ENCODE results near the gene CCNL1.
A peak's percentile ranks its signal among the peaks of the same experiment; 100 is the strongest.
"Not testable (repeated sequence)": the region's sequence is repeated elsewhere in the genome, so short reads cannot be mapped to it uniquely, and the experiment has no call there.

Gene CCNL1

DNA sequence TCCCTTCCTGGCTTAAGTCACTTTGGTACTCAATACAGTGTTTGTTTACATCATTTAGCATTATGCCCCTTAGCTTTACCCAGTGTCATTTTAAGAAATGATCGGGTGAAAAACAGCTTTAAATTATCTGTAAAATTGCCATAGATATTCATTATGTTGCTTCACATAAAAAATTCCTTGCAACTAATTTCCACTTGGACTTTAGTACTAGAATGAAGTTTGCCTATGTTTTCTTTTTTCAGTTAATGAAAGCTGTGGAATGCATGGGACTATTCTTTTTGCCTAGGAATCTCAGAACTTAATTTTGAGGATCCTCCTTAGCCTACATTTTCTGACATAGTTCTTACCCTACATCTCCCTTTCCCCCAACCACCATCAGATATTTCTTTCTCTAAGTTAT lies 38.4 kb downstream of the CCNL1 start:
- DNase-seq = no peak

DNA sequence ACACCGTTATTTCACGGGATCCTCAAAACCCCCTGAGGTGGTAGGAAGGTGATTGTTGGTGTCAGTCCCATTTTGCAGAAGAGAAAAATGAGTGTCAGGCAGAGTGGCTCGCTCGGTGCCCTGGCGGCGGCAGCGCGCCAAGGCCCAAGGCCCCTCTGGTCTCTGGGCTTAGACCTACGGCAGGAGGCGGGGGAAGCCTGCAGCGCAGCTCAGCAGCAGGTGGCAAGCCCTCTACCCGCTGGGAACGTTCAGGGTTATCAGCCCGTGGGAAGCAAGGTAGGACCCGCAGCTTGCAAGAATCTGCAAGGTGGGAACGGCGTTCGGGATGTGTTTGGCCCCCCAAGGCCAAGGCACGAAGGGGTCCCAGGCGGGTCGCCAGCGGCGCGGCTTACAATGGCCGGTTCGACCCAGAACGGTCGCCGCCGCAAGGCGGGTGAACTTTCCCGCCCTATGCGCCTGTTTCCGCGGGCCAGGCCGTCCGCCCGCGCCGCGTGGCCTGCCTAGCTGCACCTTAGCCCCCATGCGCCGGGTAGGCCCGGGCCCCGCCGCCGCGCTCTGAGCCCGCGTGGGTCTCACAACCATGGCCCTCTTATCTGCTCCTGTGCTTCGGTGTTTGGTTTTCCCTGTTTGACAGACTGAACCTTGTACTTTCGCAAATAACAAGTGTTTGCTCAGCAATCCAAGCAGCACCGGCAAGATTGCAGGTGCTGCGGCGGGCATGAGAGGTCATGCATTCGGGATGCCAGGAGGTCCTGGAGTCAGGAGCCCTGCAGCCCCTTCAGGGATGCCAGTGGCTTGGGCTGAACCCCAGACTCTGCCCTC lies 39.7 kb downstream of the CCNL1 start:
- DNase-seq = peak; percentile 49

DNA sequence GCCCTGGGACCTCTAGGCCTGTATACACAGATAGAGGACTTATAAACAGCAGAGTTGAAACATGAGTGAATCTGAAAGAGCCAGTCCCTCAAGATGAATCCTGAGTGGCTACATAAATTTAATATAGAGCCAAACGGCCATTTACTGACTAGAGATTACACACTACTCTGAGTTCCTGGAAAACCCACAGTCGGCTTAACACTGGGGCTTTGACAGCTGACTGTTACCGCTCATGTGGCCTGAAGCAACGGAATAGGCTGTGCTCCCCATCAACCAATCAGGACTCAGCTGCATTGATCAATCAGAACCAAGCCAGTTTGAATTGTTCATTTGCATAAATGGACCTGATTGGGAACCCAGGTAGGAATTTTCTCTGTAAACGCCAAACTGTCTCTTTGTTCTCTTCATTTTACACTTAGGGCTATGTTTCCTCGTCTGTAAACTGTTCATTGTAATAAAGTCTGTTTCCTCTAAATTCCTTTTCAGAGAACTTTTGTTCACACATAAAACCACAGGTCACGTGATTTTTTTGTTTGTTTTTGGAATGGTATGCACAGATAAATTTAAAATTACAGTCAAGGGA lies 40.5 kb downstream of the CCNL1 start:
- no peak for DNase-seq

DNA sequence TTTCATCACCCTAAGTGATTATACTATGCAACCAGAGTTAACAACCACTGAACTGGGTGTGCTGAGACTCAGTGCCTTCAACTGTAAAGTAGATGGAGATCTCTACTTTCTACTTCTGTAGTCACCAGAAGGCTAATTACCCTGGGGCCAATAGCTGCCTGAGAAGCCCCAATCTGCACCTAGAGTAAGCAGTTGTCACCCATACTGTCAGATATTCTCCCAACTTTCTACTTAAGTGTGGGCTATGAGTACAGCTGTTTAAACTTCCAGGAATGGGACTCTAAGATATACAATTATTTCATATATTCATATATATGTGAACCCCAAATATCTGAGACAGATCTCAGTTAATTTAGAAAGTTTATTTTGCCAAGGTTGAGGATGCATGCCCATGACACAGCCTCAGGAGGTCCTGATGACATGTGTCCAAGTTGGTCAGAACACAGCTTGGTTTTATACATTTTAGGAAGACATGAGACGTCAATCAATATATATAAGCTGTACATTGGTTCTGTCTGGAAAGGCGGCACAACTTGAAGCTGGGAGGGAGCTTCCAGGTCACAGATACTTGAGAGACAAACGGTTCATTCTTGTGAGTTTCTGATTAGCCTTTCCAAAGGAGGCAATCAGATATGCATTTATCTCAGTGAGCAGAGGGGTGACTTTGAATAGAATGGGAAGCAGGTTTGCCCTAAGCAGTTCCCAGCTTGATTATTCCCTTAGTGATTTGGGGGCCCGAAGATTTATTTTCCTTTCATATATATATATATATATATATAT lies 41.9 kb downstream of the CCNL1 start:
- DNase-seq = no peak

DNA sequence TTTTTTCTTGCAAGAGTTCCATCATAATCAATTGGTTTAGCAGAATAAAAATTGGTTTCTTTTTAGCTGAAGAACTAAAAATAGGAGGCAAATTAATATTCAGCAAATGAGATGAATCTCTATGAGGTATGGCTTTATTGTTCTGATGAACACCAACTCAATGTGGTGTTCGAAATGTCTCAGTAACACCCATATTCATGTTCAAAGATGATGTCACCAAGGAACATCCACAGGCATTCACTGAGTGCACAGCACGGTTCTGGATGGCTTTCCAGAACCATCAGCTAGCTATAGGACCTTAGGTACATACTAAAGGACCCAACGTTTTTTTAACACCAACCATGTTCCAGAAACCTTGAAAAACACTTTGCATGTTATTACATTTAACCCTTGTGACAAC lies 42.7 kb downstream of the CCNL1 start:
- DNase-seq = no peak

DNA sequence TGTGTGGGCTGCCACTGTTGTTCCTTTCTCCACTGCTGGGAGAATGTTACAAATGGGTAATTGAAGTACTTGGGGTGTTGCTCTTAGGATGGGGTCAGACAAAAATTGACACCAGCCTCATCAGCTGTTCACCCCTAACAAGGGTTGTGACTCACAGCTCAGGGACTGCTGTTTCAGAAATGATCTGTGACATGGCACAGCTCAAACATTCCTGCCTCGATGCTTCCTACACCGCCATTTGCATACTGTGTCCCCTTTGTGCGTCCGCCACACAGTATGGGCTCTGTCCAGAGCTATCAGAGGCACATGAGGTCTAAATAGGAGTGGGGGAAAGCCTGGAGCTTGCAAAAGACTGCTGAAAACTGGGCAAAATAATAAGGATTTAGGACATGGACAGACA lies 43.9 kb downstream of the CCNL1 start:
- DNase-seq = no peak

DNA sequence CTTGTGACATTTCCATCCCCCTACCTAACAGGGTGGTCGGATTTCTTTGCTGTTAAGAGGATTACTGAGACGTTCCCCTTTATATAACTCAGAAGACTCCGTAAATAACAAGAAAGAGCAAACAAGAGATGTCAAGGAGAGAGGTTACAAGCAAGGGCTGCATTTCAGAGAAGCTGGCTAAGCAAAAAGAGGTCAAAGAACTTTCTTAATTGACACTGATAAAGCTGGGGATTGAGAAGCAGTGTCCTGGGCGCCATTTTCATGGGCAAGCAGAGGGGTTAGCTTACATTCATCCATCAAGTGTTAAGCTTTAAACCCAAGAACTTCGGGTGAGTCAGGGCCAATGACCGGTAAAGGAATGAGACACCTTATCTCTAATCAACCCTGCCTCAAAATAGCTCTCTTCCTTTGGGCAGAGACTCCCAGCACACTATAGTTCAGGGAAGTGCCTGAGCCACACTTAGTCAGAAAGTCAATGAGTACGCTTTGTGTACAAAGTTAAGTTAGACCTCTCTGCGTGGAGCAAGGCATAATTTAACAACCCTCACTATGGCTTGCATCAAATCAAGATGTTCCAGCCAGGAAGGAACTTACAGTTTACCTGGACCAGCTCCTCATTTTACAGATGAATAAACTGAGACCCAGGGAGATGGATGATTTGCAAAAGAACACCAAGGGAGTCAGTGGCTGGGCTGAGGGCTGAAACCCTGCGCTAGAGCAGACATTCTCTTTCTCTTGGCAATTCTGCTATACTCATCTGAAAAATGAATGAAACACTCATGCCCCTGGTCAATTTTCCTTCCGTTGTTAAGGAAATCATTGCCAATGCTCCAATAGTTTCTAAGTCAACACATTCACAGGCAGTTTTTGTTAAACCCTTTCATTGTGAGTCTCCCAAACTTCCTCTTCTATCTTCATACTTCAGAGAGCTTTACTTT lies 44.6 kb downstream of the CCNL1 start:
- DNase-seq = no peak

DNA sequence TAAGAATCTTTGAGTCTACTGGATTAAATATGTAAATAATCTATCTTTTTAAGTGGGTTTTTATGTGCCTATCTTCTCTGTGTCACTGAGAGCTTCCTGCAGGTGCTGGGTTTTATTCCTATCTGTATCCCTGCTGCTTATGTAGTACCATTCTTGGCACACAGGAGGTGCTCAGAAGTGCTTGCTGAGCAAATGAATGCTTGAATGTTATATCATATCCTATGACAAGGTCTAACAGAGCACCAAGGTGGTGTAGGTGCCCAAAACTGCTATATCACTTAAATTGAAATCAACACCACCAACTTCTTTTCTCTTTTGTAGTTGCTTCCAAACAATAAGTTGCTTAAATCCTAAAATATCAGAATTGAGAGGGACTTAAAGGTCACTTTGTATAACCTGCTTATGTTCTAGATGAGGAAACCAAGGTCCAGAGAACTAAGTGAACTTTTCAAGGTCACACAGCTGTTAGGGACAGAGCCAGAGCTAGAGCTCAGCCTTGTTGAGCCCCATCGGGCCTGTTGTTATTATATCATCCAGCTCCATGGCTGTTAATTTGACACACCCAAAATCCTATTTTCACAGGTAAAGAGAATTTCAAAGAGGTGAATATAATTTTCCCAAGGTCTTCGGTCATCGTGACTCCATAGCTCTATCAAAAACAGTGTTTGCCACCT lies 46.0 kb downstream of the CCNL1 start:
- DNase-seq = no peak

DNA sequence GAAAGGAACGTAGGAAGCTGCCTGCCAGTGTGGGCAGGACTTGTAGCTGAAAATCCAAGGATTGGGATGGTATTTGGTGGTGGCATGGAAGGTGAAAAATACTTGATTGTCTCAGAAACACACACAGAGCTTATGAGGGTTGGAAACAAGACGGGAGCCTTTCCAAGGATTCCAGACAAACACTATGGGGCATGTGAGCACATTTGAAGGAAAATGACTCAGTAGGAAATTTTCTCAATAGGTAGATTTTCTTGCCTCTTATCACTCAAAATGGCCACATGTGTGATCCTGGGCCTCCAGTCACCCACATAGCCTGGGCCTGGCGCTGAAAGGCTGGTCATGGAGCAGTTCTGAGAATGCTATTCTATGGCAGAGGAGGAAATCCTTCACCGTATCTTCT lies 47.4 kb downstream of the CCNL1 start:
- no peak for DNase-seq

DNA sequence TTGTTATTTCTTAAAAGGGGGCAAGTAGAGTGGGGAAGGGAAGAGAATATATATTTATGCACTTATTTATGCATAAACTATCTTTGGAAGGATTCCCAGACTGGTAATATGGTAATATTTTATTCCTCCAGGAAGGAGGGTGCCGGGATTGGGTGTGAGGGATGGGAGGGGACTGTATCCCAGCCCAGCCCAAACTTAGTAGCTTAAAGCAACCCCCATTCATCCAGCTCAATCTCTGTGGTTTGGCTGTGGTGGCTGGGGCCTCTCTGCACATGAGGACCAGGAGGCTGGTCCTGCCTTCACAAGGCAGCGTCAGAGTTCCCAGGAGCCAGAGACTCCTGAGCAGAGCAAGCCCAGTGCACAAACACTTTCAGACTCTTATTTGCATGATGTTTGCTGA lies 48.4 kb downstream of the CCNL1 start:
- DNase-seq = no peak

DNA sequence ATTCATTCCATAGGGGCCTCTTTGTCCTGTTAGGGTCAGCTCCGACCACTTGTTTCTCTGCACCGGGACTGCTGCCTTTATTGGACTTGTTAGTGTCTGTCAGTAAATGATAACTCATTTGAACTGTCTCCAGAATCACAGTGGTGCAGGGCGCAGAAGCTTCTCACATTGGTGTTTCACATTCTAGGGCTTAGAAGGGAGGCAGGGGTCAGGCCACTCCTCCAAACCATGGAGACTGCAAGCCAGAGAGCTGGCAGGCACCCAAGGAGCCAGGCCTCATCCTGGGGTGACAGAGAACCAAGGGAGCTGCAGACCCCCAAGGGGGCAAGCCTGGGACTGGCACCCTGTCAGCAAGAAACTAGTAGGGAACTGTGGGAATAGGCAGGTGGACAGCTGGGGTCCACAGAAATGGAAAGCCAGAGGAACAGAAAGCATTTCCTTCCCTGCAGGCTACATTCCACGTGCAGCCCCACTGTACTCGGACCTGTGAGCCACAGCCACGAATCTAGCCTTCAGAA lies 49.1 kb downstream of the CCNL1 start:
- no peak for DNase-seq

DNA sequence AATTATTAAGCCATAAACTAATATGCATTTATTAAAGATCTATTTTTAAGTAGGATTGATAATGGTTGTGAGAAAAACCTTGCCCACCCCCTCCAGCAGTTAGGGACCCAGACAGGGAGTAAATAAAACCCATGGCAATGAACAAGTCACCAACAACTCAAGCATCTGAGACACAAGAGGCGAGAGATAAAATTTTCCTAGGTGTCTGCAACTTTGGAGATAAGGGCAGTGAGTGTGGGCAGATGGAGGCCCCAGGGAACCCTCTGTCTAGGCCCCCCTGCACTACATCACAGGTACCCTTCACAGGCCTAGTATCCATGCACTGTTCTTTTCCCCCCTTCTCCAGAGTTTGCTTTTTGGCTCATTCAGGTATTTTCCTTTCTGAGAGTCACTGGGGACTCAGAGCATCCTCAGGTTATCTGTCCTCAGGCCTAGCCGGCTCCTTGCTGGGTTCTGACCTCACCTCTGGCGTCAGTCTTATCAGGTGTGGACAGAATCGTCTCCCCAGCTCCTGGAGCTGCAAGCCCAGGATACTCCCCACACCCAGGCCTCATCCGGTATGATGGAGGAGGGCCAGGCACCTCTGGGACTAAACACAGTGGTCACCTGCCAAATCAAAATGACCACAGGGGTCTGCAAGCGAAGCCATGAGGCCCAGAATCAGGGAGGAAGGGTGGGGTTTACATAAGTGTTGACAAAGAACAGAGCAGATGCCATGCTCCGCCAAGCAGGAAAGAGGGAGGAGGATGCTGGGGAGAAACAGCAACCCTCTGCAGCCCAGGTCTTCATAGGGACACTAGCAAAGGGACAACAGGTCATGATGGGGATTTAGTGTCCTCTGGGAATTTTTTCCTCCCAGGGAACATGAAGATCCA lies 50.4 kb downstream of the CCNL1 start:
- DNase-seq = no peak

DNA sequence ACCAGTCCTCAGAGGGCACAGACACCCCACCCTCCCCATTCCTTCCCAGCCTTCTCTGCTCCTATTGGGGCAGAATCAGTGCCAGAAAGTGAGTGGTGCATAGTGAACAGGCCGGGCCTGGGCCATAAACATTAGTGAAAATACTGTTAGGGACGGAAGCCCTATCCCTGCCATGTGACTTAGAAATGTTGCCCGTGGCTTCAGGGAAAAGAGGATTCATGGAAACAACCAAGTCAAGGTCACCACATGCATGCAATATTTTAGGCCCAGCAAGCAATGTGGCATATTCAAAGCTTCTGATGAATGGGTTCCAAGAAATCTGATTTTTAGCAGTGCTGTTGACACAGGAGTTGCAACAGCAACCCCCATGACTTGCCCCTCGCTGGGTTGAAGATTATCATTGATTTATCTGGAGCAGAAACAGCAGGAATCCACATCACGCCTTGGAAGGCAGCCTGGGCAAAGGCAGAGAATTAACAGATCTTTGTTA lies 52.3 kb downstream of the CCNL1 start:
- DNase-seq = no peak

DNA sequence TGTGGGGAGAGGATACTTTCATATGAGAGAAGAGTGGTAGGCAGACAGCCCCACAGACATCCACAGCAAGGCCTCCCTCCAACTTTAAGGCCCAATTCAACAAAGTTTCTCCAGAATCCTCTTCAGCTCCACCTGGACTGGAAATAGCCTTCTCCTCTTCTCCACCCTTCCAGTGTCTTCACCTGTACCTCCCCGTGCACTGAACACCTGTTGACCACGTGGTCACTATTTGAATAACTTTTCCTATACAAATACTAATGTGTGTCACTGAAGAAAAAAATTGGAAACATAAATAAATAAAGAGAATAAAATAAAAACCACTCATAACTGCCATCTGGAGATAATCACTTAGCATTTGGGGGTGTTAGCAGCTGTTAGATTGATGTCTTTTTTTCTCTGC lies 52.9 kb downstream of the CCNL1 start:
- DNase-seq = peak; percentile 37

DNA sequence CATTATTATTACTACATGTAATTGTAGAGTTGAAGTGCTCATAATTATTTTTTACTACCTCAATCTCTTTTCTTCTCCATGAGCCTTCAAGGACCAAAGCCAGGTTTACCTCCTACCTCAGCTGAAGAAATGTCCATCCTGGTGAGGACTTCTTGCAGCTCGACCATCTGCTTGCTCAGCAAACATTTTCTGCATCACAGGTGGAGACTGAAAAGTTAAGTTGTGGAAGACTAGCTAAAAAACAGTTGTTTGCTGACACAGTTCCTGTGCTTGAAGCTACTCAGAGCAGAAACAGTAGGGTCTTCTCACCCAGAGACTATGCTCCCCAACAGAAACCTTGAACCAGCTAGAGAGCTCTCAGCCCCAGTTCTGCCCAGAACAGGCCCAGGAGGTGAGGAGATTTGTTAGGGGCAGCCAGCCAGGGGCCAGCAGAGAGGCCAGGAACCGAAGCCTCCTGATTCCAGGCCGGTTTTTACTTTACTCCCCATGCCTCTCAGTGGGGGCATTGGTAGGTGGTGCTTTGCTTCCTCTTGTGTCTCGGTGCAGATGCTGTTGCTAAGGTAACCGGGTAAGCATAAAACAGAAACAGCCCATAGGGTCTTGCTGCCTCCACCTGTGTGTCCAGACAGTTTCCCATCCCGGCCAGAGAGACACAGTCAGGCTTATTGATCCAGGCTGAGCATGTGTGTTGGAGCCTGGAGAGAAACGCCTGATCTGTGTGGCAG lies 54.9 kb downstream of the CCNL1 start:
- DNase-seq = peak; percentile 33

DNA sequence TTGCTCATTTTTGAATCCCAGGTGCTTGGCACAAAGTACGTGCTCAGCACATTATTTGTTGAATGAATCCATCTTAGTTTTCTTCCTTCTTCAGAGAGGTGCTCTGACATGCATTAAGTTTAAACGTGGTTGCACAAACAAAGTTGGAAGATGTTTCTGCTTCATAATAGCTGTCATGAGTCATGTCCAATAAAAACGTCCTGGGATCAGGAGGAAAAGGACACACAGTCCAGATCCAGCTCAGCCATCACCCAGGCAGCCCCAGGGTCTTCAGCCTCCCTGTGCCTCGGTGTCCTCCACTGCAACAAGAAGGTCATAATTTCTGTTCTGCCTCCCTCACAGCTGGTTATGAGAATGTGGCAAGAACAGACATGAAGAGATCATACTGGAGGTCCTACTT lies 55.4 kb downstream of the CCNL1 start:
- DNase-seq = no peak

DNA sequence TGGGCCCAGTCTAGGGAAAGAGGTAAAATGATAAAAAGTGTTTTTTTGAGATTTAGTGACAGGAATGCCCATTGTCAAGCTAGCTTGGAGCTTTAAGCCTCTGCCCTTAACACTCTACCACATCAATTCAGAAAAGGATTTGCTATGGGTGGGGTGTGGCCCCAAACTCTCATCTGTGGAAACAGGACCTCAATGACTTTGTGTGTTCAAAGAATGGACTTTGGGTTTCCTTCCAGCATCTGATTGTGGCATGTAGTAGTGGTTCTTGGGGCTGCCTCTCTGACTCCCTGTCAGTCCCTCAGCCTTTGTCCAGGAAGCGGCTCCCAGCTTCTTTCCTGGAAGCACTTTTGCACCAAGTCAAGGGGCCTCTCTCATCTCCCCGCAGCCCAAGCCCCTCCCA lies 56.1 kb downstream of the CCNL1 start:
- no peak for DNase-seq

DNA sequence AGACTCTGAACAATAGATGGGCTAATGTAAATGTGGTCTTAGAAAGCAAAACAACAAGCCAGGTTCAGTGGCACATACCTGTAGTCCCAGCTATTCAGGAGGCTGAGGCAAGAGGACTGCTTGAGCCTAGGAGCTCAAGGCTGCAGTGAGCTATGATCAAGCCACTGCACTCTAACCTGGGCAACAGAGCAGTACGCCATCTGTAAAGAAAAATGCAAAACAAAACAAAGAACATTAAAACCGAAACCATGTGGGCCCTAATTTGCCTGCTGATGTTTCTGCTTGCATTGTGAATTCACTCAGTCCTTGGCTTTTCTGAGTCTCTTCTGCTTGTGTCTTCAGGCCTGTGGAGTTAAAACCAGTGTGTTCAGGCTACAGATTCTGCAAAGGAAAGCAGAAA lies 56.7 kb downstream of the CCNL1 start:
- no peak for DNase-seq

DNA sequence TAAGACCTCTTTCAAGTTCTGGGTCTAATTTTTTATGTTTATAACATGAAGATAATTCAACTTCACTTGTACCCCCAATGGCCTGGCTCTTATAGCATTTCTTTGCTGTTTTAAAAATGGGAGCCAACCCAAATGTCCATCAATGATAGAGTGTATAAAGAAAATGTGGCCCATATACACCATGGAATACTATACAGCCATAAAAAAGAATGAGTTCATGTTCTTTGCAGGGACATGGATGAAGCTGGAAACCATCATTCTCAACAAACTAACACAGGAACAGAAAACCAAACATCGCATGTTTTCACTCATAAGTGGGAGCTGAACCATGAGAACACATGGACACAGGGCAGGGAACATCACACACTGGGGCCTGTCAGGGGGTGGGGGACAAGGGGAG lies 57.4 kb downstream of the CCNL1 start:
- not testable (repeated sequence) for DNase-seq

DNA sequence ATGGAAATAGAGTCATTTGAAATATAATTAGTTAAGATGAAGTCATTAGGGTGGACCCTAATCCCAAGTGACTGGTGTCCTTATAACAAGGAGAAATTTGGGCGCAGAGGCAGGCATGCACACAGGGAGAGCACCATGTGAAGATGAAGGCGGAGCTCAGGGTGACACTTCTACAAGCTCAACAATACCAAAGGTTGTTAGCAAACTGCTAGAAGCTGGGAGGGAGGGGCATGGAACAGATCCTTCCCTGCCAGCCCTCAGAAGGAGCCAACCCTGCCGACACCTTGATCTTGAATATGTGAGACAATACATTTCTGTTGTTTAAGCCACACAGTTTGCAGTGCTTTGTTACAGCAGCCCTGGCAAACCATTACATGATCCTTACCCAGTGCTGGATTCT lies 57.8 kb downstream of the CCNL1 start:
- no peak for DNase-seq
